ENCODE results near the gene SORL1-AS1.

SORL1-AS1 gene

GRCh38 chr11:121405646-121406045, 47.1 kb downstream of the SORL1-AS1 start:
- Histone ChIP-seq H3K4me2 (ENCODE audit: insufficient read depth, low read length) (no peak overlapping the region), H3K36me3 (ENCODE audit: insufficient read depth, low read length) (no peaks in the 10 kb centered on the region), H3K9me3 (ENCODE audit: low read depth, low read length) (no peaks in the 10 kb centered on the region), H3K27me3 (ENCODE audit: insufficient read depth, low read length) (peaks cover 3% of the 10 kb centered on the region), H3K79me2 (ENCODE audit: insufficient read depth, low read length) (no peaks in the 10 kb centered on the region), H4K20me1 (ENCODE audit: insufficient read depth, low read length) (no peaks in the 10 kb centered on the region), H3K27ac (ENCODE audit: low read depth, low read length) (no peak overlapping the region), H3K4me1 (ENCODE audit: insufficient read depth, low read length) (no peaks in the 10 kb centered on the region), H3K4me3 (ENCODE audit: insufficient read depth, low read length) (no peak overlapping the region), H2AFZ (ENCODE audit: low read length) (no peak overlapping the region)
- no peak for TF ChIP-seq CTCF (IDR thresholded peaks at IDR 0.05; ENCODE audit: extremely low read depth, low read depth, low read length)
- no peak for DNase-seq (ENCODE audit: insufficient read length, low spot score, missing footprints)

- Histone ChIP-seq H3K27me3 (ENCODE audit: insufficient read depth, low read length) (peaks cover 4% of the 10 kb centered on the region), H3K27ac (ENCODE audit: low read depth, low read length) (no peak overlapping the region)
Measured at GRCh38 chr11:121394785-121395184, 58.0 kb downstream of the SORL1-AS1 start.

GRCh38 chr11:121393855-121394254, 58.9 kb downstream of the SORL1-AS1 start:
- Histone ChIP-seq H3K79me2 (ENCODE audit: insufficient read depth, low read length) (no peaks in the 10 kb centered on the region), H3K4me2 (ENCODE audit: insufficient read depth, low read length) (no peak overlapping the region), H3K36me3 (ENCODE audit: insufficient read depth, low read length) (no peaks in the 10 kb centered on the region), H3K9me3 (ENCODE audit: low read depth, low read length) (no peaks in the 10 kb centered on the region), H3K4me3 (ENCODE audit: insufficient read depth, low read length) (no peak overlapping the region), H3K4me1 (ENCODE audit: insufficient read depth, low read length) (no peaks in the 10 kb centered on the region), H4K20me1 (ENCODE audit: insufficient read depth, low read length) (no peaks in the 10 kb centered on the region), H3K27me3 (ENCODE audit: insufficient read depth, low read length) (peaks cover 4% of the 10 kb centered on the region), H3K27ac (ENCODE audit: low read depth, low read length) (no peak overlapping the region), H2AFZ (ENCODE audit: low read length) (no peak overlapping the region)
- no peak for DNase-seq (ENCODE audit: insufficient read length, low spot score, missing footprints)
- TF ChIP-seq CTCF (IDR thresholded peaks at IDR 0.05; ENCODE audit: extremely low read depth, low read depth, low read length), result no peak

More at GRCh38 chr11:121394785-121395184, 58.0 kb downstream of the SORL1-AS1 start:
- no peak for DNase-seq (ENCODE audit: insufficient read length, low spot score, missing footprints)
- H2AFZ ChIP-seq (ENCODE audit: low read length), result no peak overlapping the region
- no peak overlapping the region for H3K4me2 ChIP-seq (ENCODE audit: insufficient read depth, low read length)
- no peak for TF ChIP-seq CTCF (IDR thresholded peaks at IDR 0.05; ENCODE audit: extremely low read depth, low read depth, low read length)
- H3K79me2 ChIP-seq (ENCODE audit: insufficient read depth, low read length), result no peaks in the 10 kb centered on the region
- no peaks in the 10 kb centered on the region for H3K36me3 ChIP-seq (ENCODE audit: insufficient read depth, low read length)
- H3K4me1 ChIP-seq (ENCODE audit: insufficient read depth, low read length), result no peaks in the 10 kb centered on the region
- H3K4me3 ChIP-seq (ENCODE audit: insufficient read depth, low read length), result no peak overlapping the region
- no peaks in the 10 kb centered on the region for H3K9me3 ChIP-seq (ENCODE audit: low read depth, low read length)
- no peaks in the 10 kb centered on the region for H4K20me1 ChIP-seq (ENCODE audit: insufficient read depth, low read length)

GRCh38 chr11:121391914-121392313, 60.9 kb downstream of the SORL1-AS1 start:
- Histone ChIP-seq H3K4me2 (ENCODE audit: insufficient read depth, low read length) (no peak overlapping the region), H3K4me1 (ENCODE audit: insufficient read depth, low read length) (no peaks in the 10 kb centered on the region), H3K9me3 (ENCODE audit: low read depth, low read length) (no peaks in the 10 kb centered on the region), H3K27ac (ENCODE audit: low read depth, low read length) (no peak overlapping the region), H3K79me2 (ENCODE audit: insufficient read depth, low read length) (no peaks in the 10 kb centered on the region), H3K4me3 (ENCODE audit: insufficient read depth, low read length) (no peak overlapping the region), H3K36me3 (ENCODE audit: insufficient read depth, low read length) (no peaks in the 10 kb centered on the region), H2AFZ (ENCODE audit: low read length) (no peak overlapping the region), H3K27me3 (ENCODE audit: insufficient read depth, low read length) (peaks cover 4% of the 10 kb centered on the region), H4K20me1 (ENCODE audit: insufficient read depth, low read length) (no peaks in the 10 kb centered on the region)
- no peak for DNase-seq (ENCODE audit: insufficient read length, low spot score, missing footprints)
- no peak for TF ChIP-seq CTCF (IDR thresholded peaks at IDR 0.05; ENCODE audit: extremely low read depth, low read depth, low read length)

Data from osteoblast (primary cell).